Stimulated activated naive B cell treated with anti-CD40 and anti-IgM and Interleukin-4, amounts not matched to agents 10 μg/mL and 1 μg/mL and 100 μg/mL, for 72 hours (primary cell): ENCODE measurements around the gene SOX4.

Experiments
- ATAC-seq, 2 donors: fragments of 150-1000 bp; cut with Tn5 transposase; replicated peaks; 2 replicates each; pipeline ENCODE4 v1.10.0; 2021; ENCODE audit warnings: moderate library complexity in 1 of 2
- DNase-seq: peaks from one replicate; pipeline ENCODE4 v3.0.0; 2021
- H3K27ac Mint-ChIP-seq: one replicate; pipeline ENCODE4 v1.8.0; 2022; ENCODE audit warnings: mild to moderate bottlenecking, mixed read lengths
- H3K27me3 Mint-ChIP-seq, 2 donors: one replicate each; pipeline ENCODE4 v1.8.0; 2022; ENCODE audit warnings: mixed read lengths in 2 of 2
- H3K36me3 Mint-ChIP-seq, 2 donors: one replicate each; pipeline ENCODE4 v1.8.0; 2022; ENCODE audit warnings: mixed read lengths in 2 of 2, mild to moderate bottlenecking in 1 of 2
- H3K4me1 Mint-ChIP-seq, 2 donors: one replicate each; pipeline ENCODE4 v1.8.0; 2022; ENCODE audit warnings: mixed read lengths in 2 of 2, mild to moderate bottlenecking in 1 of 2
- H3K4me3 Mint-ChIP-seq, 2 donors: one replicate each; pipeline ENCODE4 v1.8.0; 2022; ENCODE audit warnings: mild to moderate bottlenecking in 2 of 2, mixed read lengths in 2 of 2, moderate library complexity in 1 of 2
- H3K9me3 Mint-ChIP-seq, 2 donors: one replicate each; pipeline ENCODE4 v1.8.0; 2022; ENCODE audit warnings: mixed read lengths in 2 of 2, mild to moderate bottlenecking in 1 of 2

Gene SOX4

DNA sequence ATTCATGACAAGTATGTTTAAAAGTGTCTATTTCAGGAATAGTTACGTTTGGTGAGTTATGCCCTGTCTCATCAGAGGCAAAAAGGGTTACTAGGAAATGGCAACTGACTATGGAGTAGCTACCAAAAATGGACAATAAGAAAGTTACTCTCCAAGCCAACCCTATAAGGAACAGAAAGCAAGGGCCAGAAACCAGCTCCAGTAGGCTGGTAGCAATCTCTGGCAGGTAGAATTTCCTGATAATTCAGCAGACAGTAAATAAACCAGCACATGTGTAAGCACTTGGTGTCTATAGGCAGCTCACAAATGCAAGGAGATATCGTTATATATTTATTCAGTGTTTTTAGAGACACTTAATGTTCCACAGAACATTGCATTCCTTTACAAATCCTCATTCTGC, 20.3 kb downstream of the SOX4 start:
- H3K27me3 Mint-ChIP-seq, result no peaks in the 10 kb centered on the region
- H3K27ac Mint-ChIP-seq, result no peak overlapping the region
- no peaks in the 10 kb centered on the region for H3K9me3 Mint-ChIP-seq
- H3K4me1 Mint-ChIP-seq, result peaks cover 8 to 17% of the 10 kb centered on the region in 2 donors
- no peak for ATAC-seq
- H3K4me3 Mint-ChIP-seq, result no peak overlapping the region
- no peaks in the 10 kb centered on the region for H3K36me3 Mint-ChIP-seq
- DNase-seq, result no peak

DNA sequence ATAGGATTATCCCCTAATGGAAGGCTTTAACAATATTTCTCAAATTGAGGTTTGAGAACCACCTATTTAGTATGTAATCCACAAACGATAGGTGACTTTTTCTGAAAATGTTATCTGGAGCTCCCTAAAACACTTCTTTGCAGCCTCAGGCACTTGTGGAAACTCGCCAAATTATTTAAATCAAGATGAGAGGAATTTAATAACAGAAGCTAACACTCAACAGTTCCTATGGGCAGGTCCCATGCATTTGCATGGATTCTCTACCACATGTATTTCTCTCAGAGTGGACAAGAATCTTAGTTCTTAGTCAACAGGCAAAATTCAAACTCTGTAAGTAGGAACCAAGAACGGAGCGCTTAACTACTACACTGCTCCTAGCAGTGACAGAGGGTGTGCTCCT, 20.7 kb downstream of the SOX4 start:
- no peaks in the 10 kb centered on the region for H3K9me3 Mint-ChIP-seq
- H3K4me1 Mint-ChIP-seq, result peaks cover 8 to 17% of the 10 kb centered on the region in 2 donors
- DNase-seq, result no peak
- H3K27ac Mint-ChIP-seq, result no peak overlapping the region
- ATAC-seq, result no peak
- H3K4me3 Mint-ChIP-seq, result no peak overlapping the region
- H3K36me3 Mint-ChIP-seq, result no peaks in the 10 kb centered on the region
- H3K27me3 Mint-ChIP-seq, result no peaks in the 10 kb centered on the region

DNA sequence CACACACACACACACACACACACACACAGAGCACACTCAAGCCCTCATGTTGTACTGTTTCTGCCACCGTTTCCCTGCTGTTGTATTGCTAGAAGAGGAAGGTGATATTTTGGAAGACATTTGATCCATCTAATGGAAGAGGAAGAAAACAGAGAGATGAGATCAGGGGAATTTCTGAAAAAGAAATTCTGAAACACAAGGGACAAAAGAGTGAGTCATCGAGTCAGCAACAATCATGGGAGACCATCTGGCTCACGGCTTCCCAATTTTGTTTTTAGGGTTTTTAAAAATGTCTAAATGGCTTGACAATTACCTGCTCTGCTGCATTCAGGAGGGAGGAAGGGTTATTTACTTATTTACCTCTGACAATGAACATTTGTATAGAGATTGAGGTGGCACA, 22.0 kb downstream of the SOX4 start:
- ATAC-seq (no peak), DNase-seq (no peak)
- peaks cover 4 to 11% of the 10 kb centered on the region in 2 donors for H3K4me1 Mint-ChIP-seq

DNA sequence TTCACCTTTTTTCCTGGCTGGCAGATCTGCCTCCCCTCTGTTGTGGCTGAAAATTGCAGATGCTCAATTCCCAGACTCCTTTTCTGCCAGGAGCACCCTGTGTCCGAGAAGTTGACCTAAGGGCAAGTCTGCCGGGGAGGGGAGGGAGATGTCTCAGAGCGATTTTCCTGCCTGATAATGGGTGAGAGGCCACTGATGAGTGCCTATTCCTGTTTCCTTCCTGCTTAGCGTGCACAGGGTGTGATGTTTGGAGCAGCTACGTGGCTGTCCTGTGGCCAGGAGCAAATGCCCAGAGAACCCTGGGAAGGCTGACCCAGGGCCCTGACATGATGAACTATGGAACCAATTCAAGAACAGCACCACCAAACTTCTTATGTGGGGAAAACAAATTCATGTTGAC, 22.5 kb downstream of the SOX4 start:
- H3K27me3 Mint-ChIP-seq, result no peaks in the 10 kb centered on the region
- peaks cover 2 to 8% of the 10 kb centered on the region in 2 donors for H3K4me1 Mint-ChIP-seq
- no peak overlapping the region for H3K4me3 Mint-ChIP-seq
- ATAC-seq, result no peak
- no peak overlapping the region for H3K27ac Mint-ChIP-seq
- H3K9me3 Mint-ChIP-seq, result no peaks in the 10 kb centered on the region
- no peaks in the 10 kb centered on the region for H3K36me3 Mint-ChIP-seq
- no peak for DNase-seq

More for the DNA sequence above, 22.0 kb downstream of the SOX4 start:
- H3K9me3 Mint-ChIP-seq, result no peaks in the 10 kb centered on the region
- H3K4me3 Mint-ChIP-seq, result no peak overlapping the region
- H3K27ac Mint-ChIP-seq, result no peak overlapping the region
- no peaks in the 10 kb centered on the region for H3K36me3 Mint-ChIP-seq
- H3K27me3 Mint-ChIP-seq, result no peaks in the 10 kb centered on the region

DNA sequence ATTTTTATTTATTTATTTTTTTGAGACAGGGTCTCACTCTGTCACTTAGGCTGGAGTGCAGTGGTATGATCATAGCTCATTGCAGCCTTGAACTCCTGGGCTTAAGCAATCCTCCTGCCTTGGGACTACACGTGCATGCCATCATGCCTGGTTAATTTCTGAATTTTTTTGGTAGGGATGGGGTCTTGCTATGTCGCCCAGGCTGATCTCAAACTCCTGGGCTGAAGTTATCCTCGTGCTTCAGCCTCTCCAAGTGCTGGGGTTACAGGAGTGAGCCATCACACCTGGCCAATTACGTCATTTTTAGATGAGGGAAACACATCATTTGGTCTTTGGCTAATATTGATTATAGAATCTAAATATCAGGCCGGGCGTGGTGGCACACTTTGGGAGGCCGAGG, 32.1 kb downstream of the SOX4 start:
- Mint-ChIP-seq H3K4me3 (no peak overlapping the region), H3K27ac (no peak overlapping the region), H3K36me3 (no peaks in the 10 kb centered on the region), H3K27me3 (peaks cover 0 to 10% of the 10 kb centered on the region in 2 donors), H3K4me1 (peaks cover 5 to 8% of the 10 kb centered on the region in 2 donors), H3K9me3 (no peaks in the 10 kb centered on the region)
- ATAC-seq, result no peak
- DNase-seq, result no peak

DNA sequence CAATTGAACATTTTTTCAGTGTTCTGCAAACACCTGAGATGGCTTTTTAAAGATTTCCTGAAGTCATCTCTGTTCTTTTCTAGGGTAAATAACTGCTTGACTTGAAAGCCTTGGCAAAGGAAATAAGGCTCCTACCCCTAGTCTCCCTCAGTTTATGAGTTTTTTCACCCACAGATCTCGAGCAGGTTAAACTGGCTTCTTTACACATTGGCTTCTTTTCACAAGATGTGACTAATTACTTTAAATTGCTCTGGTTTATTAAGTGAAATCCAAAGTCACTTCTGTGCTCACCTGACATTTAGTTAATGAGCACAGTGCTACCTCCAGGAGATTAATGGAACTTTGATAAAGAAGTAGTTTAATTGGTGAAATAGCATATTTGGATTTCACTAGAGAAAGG, 33.2 kb downstream of the SOX4 start:
- peaks cover 0 to 10% of the 10 kb centered on the region in 2 donors for H3K27me3 Mint-ChIP-seq
- H3K4me1 Mint-ChIP-seq, result peaks cover 5 to 8% of the 10 kb centered on the region in 2 donors
- no peaks in the 10 kb centered on the region for H3K36me3 Mint-ChIP-seq
- no peak overlapping the region for H3K27ac Mint-ChIP-seq
- DNase-seq, result no peak
- H3K4me3 Mint-ChIP-seq, result no peak overlapping the region
- ATAC-seq, result no peak
- H3K9me3 Mint-ChIP-seq, result no peaks in the 10 kb centered on the region

DNA sequence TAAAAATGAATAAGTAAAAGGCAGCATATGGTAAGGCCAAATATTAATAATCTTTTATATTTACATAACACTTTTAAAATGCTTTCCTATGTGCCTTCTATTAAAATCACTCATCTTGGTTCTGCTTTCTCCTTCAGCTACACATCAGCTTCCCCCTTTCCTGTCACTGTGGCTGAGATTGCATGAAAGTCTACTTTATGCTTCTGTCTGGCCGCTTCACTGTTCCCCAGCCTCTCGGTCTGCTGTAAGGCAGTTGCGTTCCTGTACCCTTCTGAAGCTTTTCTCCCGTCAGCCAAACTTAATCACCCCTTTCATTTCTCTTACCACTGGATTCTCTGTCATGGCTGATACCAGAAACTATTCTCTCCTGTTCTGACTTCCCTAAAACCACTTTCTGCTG, 34.6 kb downstream of the SOX4 start:
- Mint-ChIP-seq H3K27ac (no peak overlapping the region), H3K4me1 (peaks cover 5 to 8% of the 10 kb centered on the region in 2 donors), H3K9me3 (no peaks in the 10 kb centered on the region), H3K27me3 (peaks cover 0 to 10% of the 10 kb centered on the region in 2 donors), H3K4me3 (no peak overlapping the region), H3K36me3 (no peaks in the 10 kb centered on the region)
- ATAC-seq (peak; percentile 48 to 69), DNase-seq (no peak)

DNA sequence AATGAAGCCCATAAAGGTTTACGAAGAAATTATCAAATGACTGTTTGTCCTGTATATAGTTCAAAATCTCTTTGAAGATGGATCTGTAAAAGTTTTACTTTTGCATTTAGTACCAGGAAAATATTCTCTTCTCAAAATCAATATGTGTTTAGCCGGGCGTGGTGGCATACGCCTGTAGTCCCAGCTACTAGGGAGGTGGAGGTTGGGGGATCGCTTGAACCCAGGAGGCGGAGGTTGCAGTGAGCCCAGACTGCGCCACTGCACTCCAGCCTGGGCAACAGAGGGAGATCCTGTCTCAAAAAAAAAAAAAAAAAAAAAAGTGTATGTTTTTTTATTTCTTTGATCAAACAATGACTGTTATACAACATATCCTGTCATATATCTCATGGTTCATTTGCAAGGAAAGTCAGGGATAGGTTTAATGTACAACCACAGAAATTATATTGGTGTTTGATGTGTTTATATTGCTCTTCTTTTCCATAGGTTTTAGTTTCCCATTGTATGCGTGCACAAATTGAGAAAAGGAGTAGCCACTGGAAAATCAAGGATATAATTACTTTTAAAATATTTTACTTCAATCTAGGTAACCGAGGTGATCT, 40.1 kb downstream of the SOX4 start:
- DNase-seq (no peak), ATAC-seq (no peak)
- no peak overlapping the region for H3K4me3 Mint-ChIP-seq
- no peaks in the 10 kb centered on the region for H3K36me3 Mint-ChIP-seq
- H3K4me1 Mint-ChIP-seq, result peaks cover 0 to under 1% of the 10 kb centered on the region in 2 donors
- H3K9me3 Mint-ChIP-seq, result no peaks in the 10 kb centered on the region
- H3K27me3 Mint-ChIP-seq, result peaks cover 0 to 4% of the 10 kb centered on the region in 2 donors
- H3K27ac Mint-ChIP-seq, result no peak overlapping the region

DNA sequence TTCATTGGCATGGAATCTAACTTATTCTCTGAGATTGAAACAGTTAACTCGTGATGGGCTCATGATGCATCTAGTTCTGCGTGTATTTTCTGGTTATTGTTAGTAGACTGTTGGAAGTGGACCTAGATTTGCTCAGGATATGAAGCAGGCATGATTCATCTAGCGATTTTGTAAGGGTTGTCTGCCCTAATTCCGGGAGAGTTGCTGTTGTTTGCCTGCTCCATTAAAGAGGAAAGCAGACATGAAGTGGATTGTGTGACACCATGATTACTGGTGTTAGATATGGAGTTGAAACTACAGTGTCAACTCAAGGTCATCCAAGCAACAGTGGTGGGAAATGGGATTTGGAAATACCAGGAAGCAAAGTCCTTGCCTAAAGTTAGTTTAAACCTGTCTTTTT, 41.0 kb downstream of the SOX4 start:
- H3K27ac Mint-ChIP-seq, result no peak overlapping the region
- no peaks in the 10 kb centered on the region for H3K36me3 Mint-ChIP-seq
- no peaks in the 10 kb centered on the region for H3K27me3 Mint-ChIP-seq
- no peak for ATAC-seq
- no peaks in the 10 kb centered on the region for H3K4me1 Mint-ChIP-seq
- no peak overlapping the region for H3K4me3 Mint-ChIP-seq
- no peak for DNase-seq
- H3K9me3 Mint-ChIP-seq, result no peaks in the 10 kb centered on the region

DNA sequence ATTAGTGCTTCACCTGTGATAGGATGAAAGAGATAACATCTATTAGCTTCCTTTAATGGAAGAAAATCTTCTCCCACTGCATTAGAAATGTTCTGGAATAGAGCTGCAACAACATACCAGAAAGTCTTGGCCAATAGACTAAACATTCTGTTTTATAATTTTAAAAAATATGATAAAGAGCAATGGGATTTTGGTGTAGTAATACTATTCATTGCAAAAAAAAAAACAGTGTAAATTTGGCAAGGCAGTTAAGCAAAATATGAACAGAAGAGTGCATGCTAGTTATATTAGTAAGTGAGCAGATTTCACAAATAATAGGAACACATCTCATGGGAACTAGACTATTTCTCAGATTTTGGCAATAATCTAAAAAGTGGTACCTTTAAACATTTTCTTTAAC, 43.3 kb downstream of the SOX4 start:
- H3K9me3 Mint-ChIP-seq, result no peaks in the 10 kb centered on the region
- H3K27me3 Mint-ChIP-seq, result no peaks in the 10 kb centered on the region
- no peak for DNase-seq
- peaks cover 0 to 2% of the 10 kb centered on the region in 2 donors for H3K36me3 Mint-ChIP-seq
- ATAC-seq, result no peak
- H3K27ac Mint-ChIP-seq, result no peak overlapping the region
- H3K4me1 Mint-ChIP-seq, result no peaks in the 10 kb centered on the region
- no peak overlapping the region for H3K4me3 Mint-ChIP-seq

DNA sequence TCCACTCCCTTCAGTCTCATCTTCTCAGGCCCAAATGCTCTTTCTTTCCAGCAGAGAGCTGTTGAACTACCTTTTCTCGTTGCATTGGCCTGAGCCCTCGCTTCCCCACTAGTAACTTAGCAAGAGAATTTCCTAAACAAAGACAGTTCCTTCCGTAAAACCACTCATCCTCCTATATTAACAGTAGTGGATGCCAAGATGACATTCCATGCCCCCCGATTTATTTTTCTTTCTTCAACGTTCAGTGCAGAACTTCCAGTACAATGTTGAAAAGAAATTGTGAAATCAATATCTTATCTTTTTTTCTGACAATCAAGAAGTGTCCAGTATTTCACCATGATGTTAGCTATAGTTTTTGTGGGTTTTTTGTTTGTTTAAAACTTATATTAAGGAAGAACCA, 45.8 kb downstream of the SOX4 start:
- no peak overlapping the region for H3K27ac Mint-ChIP-seq

More for the DNA sequence above, 45.8 kb downstream of the SOX4 start:
- H3K4me3 Mint-ChIP-seq, result no peak overlapping the region
- no peaks in the 10 kb centered on the region for H3K27me3 Mint-ChIP-seq
- peaks cover 0 to 2% of the 10 kb centered on the region in 2 donors for H3K36me3 Mint-ChIP-seq
- H3K4me1 Mint-ChIP-seq, result no peaks in the 10 kb centered on the region
- no peak for ATAC-seq
- DNase-seq, result no peak
- no peaks in the 10 kb centered on the region for H3K9me3 Mint-ChIP-seq
